NCI-H1105 treated with DMSO at 0.1 percent for 48 hours (cell line): ENCODE measurements around the gene WNT6.

Experiments used
- DNase-seq: peaks from one replicate; lab custom pipeline; 2025; lab: John Stamatoyannopoulos, UW

WNT6 gene

GRCh38 chr2:218893349-218894150 is 33.9 kb downstream of the WNT6 start:
- DNase-seq = no peak

GRCh38 chr2:218894151-218894879 is 34.7 kb downstream of the WNT6 start:
- DNase-seq = no peak

GRCh38 chr2:218894880-218895157 is 35.2 kb downstream of the WNT6 start:
- DNase-seq = no peak

GRCh38 chr2:218895326-218895725 is 35.7 kb downstream of the WNT6 start:
- DNase-seq = no peak

GRCh38 chr2:218895759-218896500 is 36.3 kb downstream of the WNT6 start:
- DNase-seq = no peak

- DNase-seq = peak; percentile 66
Observed at GRCh38 chr2:218896501-218897393, 37.1 kb downstream of the WNT6 start.

- no peak for DNase-seq
Observed at GRCh38 chr2:218897394-218898108, 37.9 kb downstream of the WNT6 start.

GRCh38 chr2:218898109-218898878 is 38.7 kb downstream of the WNT6 start:
- DNase-seq = peak; percentile 29

- DNase-seq = no peak
Observed at GRCh38 chr2:218899147-218899546, 39.5 kb downstream of the WNT6 start.

GRCh38 chr2:218902427-218902826 is 42.8 kb downstream of the WNT6 start:
- no peak for DNase-seq

GRCh38 chr2:218904176-218904575 is 44.6 kb downstream of the WNT6 start:
- DNase-seq = no peak

- peak; percentile 87 for DNase-seq
Observed at GRCh38 chr2:218908721-218909619, 49.4 kb downstream of the WNT6 start.

GRCh38 chr2:218910741-218911140 is 51.1 kb downstream of the WNT6 start:
- no peak for DNase-seq

- DNase-seq = no peak
Observed at GRCh38 chr2:218920504-218920903, 60.9 kb downstream of the WNT6 start.
